Ovary (tissue), 3 donors: ENCODE results near the gene ABHD16B.

Experiments
- CTCF ChIP-seq, 3 donors: fragments of 450-650 bp in 2 of 3; fragments of 200-600 bp in 1 of 3; IDR thresholded peaks; one replicate each; pipeline versions ENCODE4 v1.5.1 to v1.8.0; 2016 to 2022; ENCODE audit warnings: antibody characterized with exemption in 3 of 3, mild to moderate bottlenecking in 1 of 3
- EP300 ChIP-seq: sonication (generic); formaldehyde crosslinking; IDR thresholded peaks from one replicate; pipeline ENCODE4 v1.6.1; 2017; ENCODE audit warnings: antibody characterized with exemption
- POLR2A ChIP-seq: fragments of 450-650 bp; IDR thresholded peaks from one replicate; pipeline ENCODE4 v1.6.1; 2017; ENCODE audit warnings: antibody characterized with exemption, mild to moderate bottlenecking, moderate library complexity
- donor health status: DM: no; HTN: no; CAD: no.

- TF ChIP-seq POLR2A (no peak), EP300 (no peak), CTCF (IDR thresholded peaks at IDR 0.05) (no peak)
These were observed 20.3 kb downstream of the ABHD16B start for GRCh38 chr20:63881451-63882226.
